GM11168 (cell line): ENCODE data around the gene PPM1L.

Experiments
- in situ Hi-C: fragments of 300-500 bp; cut with MboI; formaldehyde crosslinking; loops from one replicate; pipeline ENCODE4 v1.12.0; 2022; ENCODE audit warnings: low sequenced_read_pairs; ENCODE audit not compliant: unreplicated experiment

The PPM1L gene

GRCh38 chr3:160758929-160759577, 3.0 kb downstream of the PPM1L start:
- in situ Hi-C loops: no loop called here

GRCh38 chr3:160763073-160763472, 7.0 kb downstream of the PPM1L start:
- in situ Hi-C loops: no loop called here

- in situ Hi-C loops: no loop called here
Observed at GRCh38 chr3:160765211-160765610, 9.2 kb downstream of the PPM1L start.

GRCh38 chr3:160768031-160768430, 12.0 kb downstream of the PPM1L start:
- in situ Hi-C loops: no loop called here

- in situ Hi-C loops: no loop called here
Observed at GRCh38 chr3:160768918-160769317, 12.9 kb downstream of the PPM1L start.

- in situ Hi-C loops: no loop called here
Observed at GRCh38 chr3:160771811-160772459, 15.9 kb downstream of the PPM1L start.

GRCh38 chr3:160773722-160774121, 17.7 kb downstream of the PPM1L start:
- in situ Hi-C loops: no loop called here

- in situ Hi-C loops: no loop called here
Observed at GRCh38 chr3:160774172-160774571, 18.1 kb downstream of the PPM1L start.

GRCh38 chr3:160778480-160778879, 22.4 kb downstream of the PPM1L start:
- in situ Hi-C loops: no loop called here

- in situ Hi-C loops: no loop called here
Observed at GRCh38 chr3:160779040-160779439, 23.0 kb downstream of the PPM1L start.

- in situ Hi-C loops: no loop called here
Observed at GRCh38 chr3:160780245-160780644, 24.2 kb downstream of the PPM1L start.

GRCh38 chr3:160781402-160781801, 25.4 kb downstream of the PPM1L start:
- in situ Hi-C loops: no loop called here

- in situ Hi-C loops: no loop called here
Observed at GRCh38 chr3:160781863-160782262, 25.8 kb downstream of the PPM1L start.

GRCh38 chr3:160784853-160785252, 28.8 kb downstream of the PPM1L start:
- in situ Hi-C loops: no loop called here

- in situ Hi-C loops: no loop called here
Observed at GRCh38 chr3:160790726-160791125, 34.7 kb downstream of the PPM1L start.

GRCh38 chr3:160792540-160792939, 36.5 kb downstream of the PPM1L start:
- in situ Hi-C loops: no loop called here

- in situ Hi-C loops: no loop called here
Observed at GRCh38 chr3:160793722-160794252, 37.8 kb downstream of the PPM1L start.

GRCh38 chr3:160796089-160796812, 40.2 kb downstream of the PPM1L start:
- in situ Hi-C loops: no loop called here

GRCh38 chr3:160796813-160797164, 40.8 kb downstream of the PPM1L start:
- in situ Hi-C loops: no loop called here

GRCh38 chr3:160797356-160797755, 41.3 kb downstream of the PPM1L start:
- in situ Hi-C loops: no loop called here

GRCh38 chr3:160801386-160802118, 45.5 kb downstream of the PPM1L start:
- in situ Hi-C loops: no loop called here
